HuH-7.5 (cell line): ENCODE measurements around the gene HPS3.
"Not testable (repeated sequence)": the region's sequence is repeated elsewhere in the genome, so short reads cannot be mapped to it uniquely, and the experiment has no call there.

Source experiments
- DNase-seq: peaks from one replicate; pipeline ENCODE4 v3.0.0; 2011; ENCODE audit warnings: low spot score

HPS3 gene

GRCh38 chr3:149129326-149130205 lies at the start of gene HPS3:
HPS3 (plus strand) TSS chr3:149129638; CDS start chr3:149129724, 86 bp downstream.
- DNase-seq = peak; percentile 70

GRCh38 chr3:149080011-149080698 lies 49.3 kb upstream of the HPS3 start:
- DNase-seq = no peak

GRCh38 chr3:149080699-149081091 lies 48.7 kb upstream of the HPS3 start:
- no peak for DNase-seq

GRCh38 chr3:149081772-149082171 lies 47.7 kb upstream of the HPS3 start:
- DNase-seq = no peak

- no peak for DNase-seq
Measured at GRCh38 chr3:149085828-149086231, 43.6 kb upstream of the HPS3 start.

- DNase-seq = peak; percentile 85
Measured at GRCh38 chr3:149086232-149086988, 43.0 kb upstream of the HPS3 start, which contains the start of gene HLTF. HLTF (minus strand) TSS chr3:149086533; CDS start chr3:149086336, 197 bp downstream.

GRCh38 chr3:149087208-149087607 lies 42.2 kb upstream of the HPS3 start:
- no peak for DNase-seq

GRCh38 chr3:149089395-149089794 lies 40.0 kb upstream of the HPS3 start:
- no peak for DNase-seq

- no peak for DNase-seq
Measured at GRCh38 chr3:149090461-149090860, 39.0 kb upstream of the HPS3 start.

- DNase-seq = no peak
Measured at GRCh38 chr3:149090907-149091306, 38.5 kb upstream of the HPS3 start.

GRCh38 chr3:149091983-149092382 lies 37.5 kb upstream of the HPS3 start:
- DNase-seq = no peak

- DNase-seq = no peak
Measured at GRCh38 chr3:149095487-149095886, 34.0 kb upstream of the HPS3 start.

- not testable (repeated sequence) for DNase-seq
Measured at GRCh38 chr3:149097987-149098386, 31.5 kb upstream of the HPS3 start.

- DNase-seq = no peak
Measured at GRCh38 chr3:149101154-149101553, 28.3 kb upstream of the HPS3 start.

GRCh38 chr3:149101641-149102040 lies 27.8 kb upstream of the HPS3 start:
- no peak for DNase-seq

- no peak for DNase-seq
Measured at GRCh38 chr3:149104484-149104883, 25.0 kb upstream of the HPS3 start.

GRCh38 chr3:149114458-149114857 lies 15.0 kb upstream of the HPS3 start:
- no peak for DNase-seq

GRCh38 chr3:149115114-149115513 lies 14.3 kb upstream of the HPS3 start:
- DNase-seq = no peak

GRCh38 chr3:149118724-149119123 lies 10.7 kb upstream of the HPS3 start:
- DNase-seq = no peak

- no peak for DNase-seq
Measured at GRCh38 chr3:149119466-149119865, 10.0 kb upstream of the HPS3 start.

GRCh38 chr3:149120051-149120972 lies 9.1 kb upstream of the HPS3 start:
- peak; percentile 43 for DNase-seq
